ENCODE results near the gene APBA1.

APBA1 gene

DNA sequence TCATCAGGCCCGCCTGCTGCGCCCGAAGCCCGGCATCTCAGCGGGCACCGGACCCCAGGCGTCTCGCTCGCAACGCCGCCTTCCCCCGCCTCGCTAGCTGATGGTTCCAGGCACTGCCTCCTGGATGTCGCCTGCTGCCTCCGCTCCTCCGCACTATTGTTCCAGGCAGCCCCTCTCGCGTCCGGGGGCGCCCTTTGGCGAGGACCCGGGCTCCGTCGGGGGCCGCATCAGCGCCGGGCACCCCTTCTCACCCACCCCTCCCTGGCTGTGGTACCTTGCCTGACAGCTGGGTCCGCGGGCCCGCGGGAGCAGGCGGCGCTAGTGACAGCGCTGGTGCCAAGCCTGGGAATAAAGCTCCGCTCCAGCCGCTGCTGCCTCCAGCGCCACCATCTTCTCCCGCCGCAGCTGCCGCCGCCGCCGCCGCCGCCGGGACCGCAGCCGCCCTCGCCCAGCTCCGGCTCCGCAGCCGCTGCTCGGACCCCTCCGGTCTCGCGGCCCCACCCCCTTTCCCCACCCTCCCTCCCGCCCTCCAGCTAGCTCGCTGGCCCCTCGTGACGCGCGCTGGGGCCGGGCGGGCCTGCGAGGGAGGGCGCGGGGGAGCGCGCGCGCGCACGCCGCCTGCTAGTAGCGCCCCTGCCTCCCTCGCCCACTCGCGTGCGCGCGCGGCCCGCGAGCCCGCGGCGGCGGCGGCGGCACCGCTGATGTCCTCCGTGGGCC, at the start of gene APBA1:
Gene APBA1 (minus strand): TSS at position 493 of the 717 bp plus-strand sequence.
- H3K4me2 ChIP-seq (ENCODE audit: insufficient read depth, low read length): no peak within 1 kb of the TSS
- TF ChIP-seq EZH2 (IDR thresholded peaks at IDR 0.05; ENCODE audit: borderline replicate concordance, low read depth, low read length, severe bottlenecking) (no peak), CTCF (IDR thresholded peaks at IDR 0.05; ENCODE audit: borderline replicate concordance, extremely low read depth, low read length, poor library complexity, severe bottlenecking) (no peak)
- no peaks in the 10 kb centered on the region for H3K27me3 ChIP-seq (ENCODE audit: insufficient read depth, low read length, poor library complexity)
- no peaks in the 10 kb centered on the region for H3K79me2 ChIP-seq (ENCODE audit: insufficient read depth, low read length)
- H3K36me3 ChIP-seq (ENCODE audit: insufficient read depth, low read length): no peaks in the 10 kb centered on the region
- no peak within 1 kb of the TSS for H3K27ac ChIP-seq (ENCODE audit: low read length)
- H3K4me1 ChIP-seq (ENCODE audit: insufficient read depth, low read length): no peaks in the 10 kb centered on the region
- no peaks in the 10 kb centered on the region for H4K20me1 ChIP-seq (ENCODE audit: insufficient read depth, low read length)
- H3K9ac ChIP-seq (ENCODE audit: low read depth, low read length): no peak within 1 kb of the TSS
- DNase-seq (no peak), ATAC-seq (ENCODE audit: insufficient read depth, low read depth) (no peak)
- H3K4me3 ChIP-seq (ENCODE audit: low read depth in 1 of 2, low read length in 2 of 2): no peak within 1 kb of the TSS
- no peak within 1 kb of the TSS for H2AFZ ChIP-seq (ENCODE audit: low read depth, low read length)
- H3K9me3 ChIP-seq (ENCODE audit: insufficient read depth, low read length, severe bottlenecking): no peaks in the 10 kb centered on the region

GRCh38 chr9:69719983-69720382, 47.8 kb upstream of the APBA1 start:
- Histone ChIP-seq H3K9ac (ENCODE audit: low read depth, low read length) (no peak overlapping the region), H3K4me3 (ENCODE audit: low read depth in 1 of 2, low read length in 2 of 2) (no peak overlapping the region), H4K20me1 (ENCODE audit: insufficient read depth, low read length) (no peaks in the 10 kb centered on the region), H3K27ac (ENCODE audit: low read length) (no peak overlapping the region), H3K79me2 (ENCODE audit: insufficient read depth, low read length) (no peaks in the 10 kb centered on the region), H2AFZ (ENCODE audit: low read depth, low read length) (no peak overlapping the region), H3K4me2 (ENCODE audit: insufficient read depth, low read length) (no peak overlapping the region), H3K27me3 (ENCODE audit: insufficient read depth, low read length, poor library complexity) (no peaks in the 10 kb centered on the region), H3K9me3 (ENCODE audit: insufficient read depth, low read length, severe bottlenecking) (no peaks in the 10 kb centered on the region), H3K4me1 (ENCODE audit: insufficient read depth, low read length) (no peaks in the 10 kb centered on the region), H3K36me3 (ENCODE audit: insufficient read depth, low read length) (peaks cover 71% of the 10 kb centered on the region)
- DNase-seq: no peak
- ATAC-seq (ENCODE audit: insufficient read depth, low read depth): no peak
- TF ChIP-seq CTCF (IDR thresholded peaks at IDR 0.05; ENCODE audit: borderline replicate concordance, extremely low read depth, low read length, poor library complexity, severe bottlenecking): no peak
- TF ChIP-seq EZH2 (IDR thresholded peaks at IDR 0.05; ENCODE audit: borderline replicate concordance, low read depth, low read length, severe bottlenecking): no peak

DNA sequence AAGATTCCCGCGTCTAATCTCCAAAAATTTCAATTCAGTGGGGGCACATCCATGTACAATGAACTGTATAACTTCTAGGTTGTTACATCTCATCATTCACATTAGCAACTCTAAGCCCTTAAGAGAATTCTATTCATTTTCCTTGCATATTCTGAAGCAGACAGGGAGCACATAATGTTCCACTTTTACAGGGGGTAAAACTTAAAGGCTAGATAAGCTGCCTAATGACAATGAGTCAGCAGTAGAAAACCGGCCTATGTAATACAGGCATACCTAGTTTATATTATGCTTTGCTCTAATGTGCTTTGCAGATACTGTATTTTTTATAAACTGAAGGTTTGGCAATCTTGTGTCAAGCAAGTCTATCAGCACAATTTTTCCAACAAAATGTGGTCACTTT, 47.2 kb upstream of the APBA1 start:
- no peak for ATAC-seq (ENCODE audit: insufficient read depth, low read depth)
- H3K4me1 ChIP-seq (ENCODE audit: insufficient read depth, low read length): no peaks in the 10 kb centered on the region
- H3K27me3 ChIP-seq (ENCODE audit: insufficient read depth, low read length, poor library complexity): no peaks in the 10 kb centered on the region
- no peak overlapping the region for H3K9ac ChIP-seq (ENCODE audit: low read depth, low read length)
- H3K9me3 ChIP-seq (ENCODE audit: insufficient read depth, low read length, severe bottlenecking): no peaks in the 10 kb centered on the region
- DNase-seq: no peak
- no peak overlapping the region for H3K27ac ChIP-seq (ENCODE audit: low read length)
- no peaks in the 10 kb centered on the region for H3K79me2 ChIP-seq (ENCODE audit: insufficient read depth, low read length)
- no peak overlapping the region for H2AFZ ChIP-seq (ENCODE audit: low read depth, low read length)
- no peak overlapping the region for H3K4me3 ChIP-seq (ENCODE audit: low read depth in 1 of 2, low read length in 2 of 2)
- no peaks in the 10 kb centered on the region for H4K20me1 ChIP-seq (ENCODE audit: insufficient read depth, low read length)
- H3K36me3 ChIP-seq (ENCODE audit: insufficient read depth, low read length): peaks cover 67% of the 10 kb centered on the region
- TF ChIP-seq EZH2 (IDR thresholded peaks at IDR 0.05; ENCODE audit: borderline replicate concordance, low read depth, low read length, severe bottlenecking) (no peak), CTCF (IDR thresholded peaks at IDR 0.05; ENCODE audit: borderline replicate concordance, extremely low read depth, low read length, poor library complexity, severe bottlenecking) (no peak)
- no peak overlapping the region for H3K4me2 ChIP-seq (ENCODE audit: insufficient read depth, low read length)
